Cardiac fibroblast (primary cell): ENCODE results near the gene ATP1B1.
A peak's percentile ranks its signal among the peaks of the same experiment; 100 is the strongest.

ENCODE experiments used
- DNase-seq, 2 donors: peaks; one replicate each; pipeline versions ENCODE4 v3.0.0 to v3.0.0-alpha.2; 2010; ENCODE audit warnings: low read depth in 2 of 2
- H3K4me3 ChIP-seq, 2 donors: replicated peaks in 1 of 2; 1 replicate in 1 of 2; 2 replicates in 1 of 2; pipeline ENCODE4 v1.5.1; 2011; ENCODE audit warnings: low read depth in 2 of 2, low read length in 2 of 2, mild to moderate bottlenecking in 2 of 2, moderate library complexity in 1 of 2
- CTCF ChIP-seq: IDR thresholded peaks from one replicate; pipeline ENCODE4 v1.5.1; 2011; ENCODE audit warnings: low read depth, mild to moderate bottlenecking, low read length, inconsistent platforms

ATP1B1 gene

GRCh38 chr1:169092399-169092798, 14.1 kb upstream of the ATP1B1 start:
- no peak overlapping the region for H3K4me3 ChIP-seq
- no peak for TF ChIP-seq CTCF
- no peak for DNase-seq

GRCh38 chr1:169094897-169095569, 11.5 kb upstream of the ATP1B1 start:
- no peak overlapping the region for H3K4me3 ChIP-seq
- no peak for TF ChIP-seq CTCF
- no peak for DNase-seq

DNA sequence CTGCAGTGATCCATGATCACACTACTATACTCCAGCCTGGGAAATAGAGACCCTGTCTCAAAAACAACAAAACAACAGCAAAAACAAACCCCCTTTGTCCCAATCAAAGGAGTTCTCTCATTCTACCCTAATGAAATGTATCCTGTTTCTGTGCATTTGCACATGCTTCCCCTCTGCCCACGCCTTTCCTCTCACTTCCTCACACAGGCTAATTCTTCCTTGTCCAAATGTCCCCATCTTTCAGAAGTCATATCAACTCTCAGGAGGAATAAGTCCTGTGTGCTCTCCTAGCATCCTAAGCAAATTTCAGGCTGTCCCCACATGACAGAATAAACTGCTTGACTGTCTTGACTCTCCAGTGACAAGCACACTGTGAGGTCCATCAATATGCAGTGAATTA, 8.1 kb upstream of the ATP1B1 start:
- DNase-seq, result no peak
- TF ChIP-seq CTCF, result no peak
- no peak overlapping the region for H3K4me3 ChIP-seq

DNA sequence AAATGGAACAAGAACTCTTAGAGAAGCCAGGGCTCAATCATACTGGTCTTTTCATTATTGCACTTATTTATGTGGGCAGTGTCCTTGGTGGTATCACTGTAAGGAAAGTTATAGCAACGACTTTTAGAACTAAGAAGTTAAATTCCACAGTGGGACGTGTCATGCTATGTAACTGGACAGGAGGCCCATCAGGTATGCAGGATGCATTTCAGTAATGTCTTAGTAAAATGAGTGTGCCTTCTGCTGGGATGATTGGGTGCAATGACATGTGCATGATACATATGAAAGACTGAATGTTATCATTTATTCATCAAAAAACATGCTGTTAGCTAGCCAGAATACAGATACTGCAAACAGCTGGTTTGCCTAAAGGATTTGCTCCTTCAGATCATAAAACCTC, 6.9 kb upstream of the ATP1B1 start:
- DNase-seq, result no peak
- H3K4me3 ChIP-seq, result no peak overlapping the region
- TF ChIP-seq CTCF, result no peak

GRCh38 chr1:169100208-169100607, 6.3 kb upstream of the ATP1B1 start:
- no peak for TF ChIP-seq CTCF

DNA sequence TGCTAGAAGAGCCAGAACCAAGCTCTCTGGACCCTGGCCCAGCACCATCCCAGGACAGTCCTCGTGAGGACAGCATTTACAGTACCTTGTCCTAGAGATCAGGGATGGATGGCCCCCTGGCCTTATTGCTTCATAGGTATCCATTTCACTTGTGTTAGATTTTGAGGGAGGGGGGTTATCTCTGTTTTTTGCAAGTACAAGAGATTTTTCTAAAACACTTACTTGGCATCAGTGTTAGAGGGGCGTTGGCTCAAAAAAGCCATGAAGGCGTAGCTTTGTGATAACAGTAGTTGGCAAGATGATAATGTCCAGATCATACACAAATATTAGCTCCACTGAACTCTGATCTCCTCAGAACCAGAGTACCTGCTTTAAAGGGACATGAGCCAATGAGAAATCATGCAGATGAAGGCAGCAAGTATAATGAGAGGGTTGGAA, 5.8 kb upstream of the ATP1B1 start:
- DNase-seq, result no peak
- H3K4me3 ChIP-seq, result no peak overlapping the region
- no peak for TF ChIP-seq CTCF

More at GRCh38 chr1:169100208-169100607, 6.3 kb upstream of the ATP1B1 start:
- DNase-seq, result no peak
- H3K4me3 ChIP-seq, result no peak overlapping the region

DNA sequence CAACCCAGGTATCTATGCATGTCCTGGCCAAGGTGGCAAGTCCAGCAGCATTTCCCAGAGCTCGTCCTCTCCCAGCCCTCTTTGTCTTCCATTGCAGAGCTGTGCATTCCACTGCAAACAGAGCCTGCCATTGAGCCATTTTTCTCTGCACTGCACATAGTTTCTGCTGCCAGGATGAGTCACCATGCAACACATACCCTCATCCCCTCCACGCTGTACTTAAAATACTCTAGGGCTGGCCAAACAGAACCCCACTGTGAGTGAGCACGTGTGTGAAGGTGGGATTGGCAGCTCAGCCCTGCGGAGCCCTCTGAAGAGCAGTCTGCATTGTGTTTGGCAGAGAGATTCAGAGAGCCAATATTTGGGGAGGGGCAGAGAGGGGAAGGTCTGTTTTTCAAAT, 3.9 kb upstream of the ATP1B1 start:
- no peak overlapping the region for H3K4me3 ChIP-seq
- DNase-seq, result peak; percentile 69 to 80
- TF ChIP-seq CTCF, result no peak
